ENCODE results near the gene CRHR1. TPM values are rescaled to one million over a fixed set of nuclear protein-coding genes. Genes with fewer than 3 reads are reported as not detected.

Gene CRHR1
- total RNA-seq, 1 experiment from 2014 or later, result not detected

GRCh38 chr17:45739786-45740185 is 44.3 kb upstream of the CRHR1 start:
- H3F3A ChIP-seq (ENCODE audit: low read length, unreplicated experiment), result no peaks in the 10 kb centered on the region
- no peaks in the 10 kb centered on the region for H3K79me2 ChIP-seq (ENCODE audit: low read length)
- TF ChIP-seq CTCF (conservative IDR thresholded peaks at IDR 0.05; ENCODE audit: low read depth, low read length), result no peak
- no peak for TF ChIP-seq EZH2phosphoT487 (IDR thresholded peaks at IDR 0.05; ENCODE audit: borderline replicate concordance, low read length)
- TF ChIP-seq EZH2 (IDR thresholded peaks at IDR 0.05; ENCODE audit: low read length, unreplicated experiment), result no peak
- H3K4me1 ChIP-seq (ENCODE audit: insufficient read depth, low read length), result no peaks in the 10 kb centered on the region
- ChIA-PET CTCF (no interaction called here), POLR2A (ENCODE audit: unreplicated experiment) (no interaction called here)
- H3K4me3 ChIP-seq (ENCODE audit: low read length), result no peak overlapping the region
- H4K20me1 ChIP-seq (ENCODE audit: low read length), result no peaks in the 10 kb centered on the region
- no peak overlapping the region for H3K9ac ChIP-seq (ENCODE audit: low read length)
- H2AFZ ChIP-seq (ENCODE audit: low read length), result no peak overlapping the region
- intact Hi-C loops (cut with micrococcal nuclease), result no loop called here
- H3K4me2 ChIP-seq (ENCODE audit: low read length), result no peak overlapping the region
- H3K27me3 ChIP-seq (ENCODE audit: low read length), result peaks cover 78% of the 10 kb centered on the region
- H3K27ac ChIP-seq (ENCODE audit: low read length), result no peak overlapping the region
- BruUV-seq (replicated peaks), result no TSS peak
- no peaks in the 10 kb centered on the region for H3K9me3 ChIP-seq (ENCODE audit: low read length)
- no peaks in the 10 kb centered on the region for H3K9me2 ChIP-seq (replicated peaks; ENCODE audit: low read length)
- H3K36me3 ChIP-seq (ENCODE audit: low read depth, low read length), result no peaks in the 10 kb centered on the region
- ATAC-seq (no peak), DNase-seq (no peak)

- H3K79me2 ChIP-seq (ENCODE audit: low read length), result no peaks in the 10 kb centered on the region
- no peaks in the 10 kb centered on the region for H4K20me1 ChIP-seq (ENCODE audit: low read length)
- ChIA-PET POLR2A (ENCODE audit: unreplicated experiment) (no interaction called here), CTCF (no interaction called here)
- H3K36me3 ChIP-seq (ENCODE audit: low read depth, low read length), result no peaks in the 10 kb centered on the region
- H3K27ac ChIP-seq (ENCODE audit: low read length), result no peak overlapping the region
- ATAC-seq, result peak; percentile 67; the same call in 1 of the 2 replicates
- H2AFZ ChIP-seq (ENCODE audit: low read length), result no peak overlapping the region
- intact Hi-C loops (cut with micrococcal nuclease), result no loop called here
- TF ChIP-seq CTCF (conservative IDR thresholded peaks at IDR 0.05; ENCODE audit: low read depth, low read length) (no peak), EZH2 (IDR thresholded peaks at IDR 0.05; ENCODE audit: low read length, unreplicated experiment) (no peak), EZH2phosphoT487 (IDR thresholded peaks at IDR 0.05; ENCODE audit: borderline replicate concordance, low read length) (no peak)
- H3K4me1 ChIP-seq (ENCODE audit: insufficient read depth, low read length), result no peaks in the 10 kb centered on the region
- no peak overlapping the region for H3K9ac ChIP-seq (ENCODE audit: low read length)
- no peaks in the 10 kb centered on the region for H3K9me3 ChIP-seq (ENCODE audit: low read length)
- H3K4me2 ChIP-seq (ENCODE audit: low read length), result no peak overlapping the region
- no peaks in the 10 kb centered on the region for H3F3A ChIP-seq (ENCODE audit: low read length, unreplicated experiment)
- no peaks in the 10 kb centered on the region for H3K9me2 ChIP-seq (replicated peaks; ENCODE audit: low read length)
- H3K4me3 ChIP-seq (ENCODE audit: low read length), result no peak overlapping the region
- DNase-seq, result peak; percentile 66
- H3K27me3 ChIP-seq (ENCODE audit: low read length), result peaks cover 83% of the 10 kb centered on the region
- no TSS peak for BruUV-seq (replicated peaks)
Observed at GRCh38 chr17:45740553-45741330, 43.4 kb upstream of the CRHR1 start.

GRCh38 chr17:45742251-45742650 is 41.9 kb upstream of the CRHR1 start:
- H2AFZ ChIP-seq (ENCODE audit: low read length), result no peak overlapping the region
- no peak for DNase-seq
- no peaks in the 10 kb centered on the region for H3K4me1 ChIP-seq (ENCODE audit: insufficient read depth, low read length)
- H3K9me3 ChIP-seq (ENCODE audit: low read length), result no peaks in the 10 kb centered on the region
- H3K9ac ChIP-seq (ENCODE audit: low read length), result no peak overlapping the region
- ChIA-PET POLR2A (ENCODE audit: unreplicated experiment) (no interaction called here), CTCF (no interaction called here)
- no peaks in the 10 kb centered on the region for H3K36me3 ChIP-seq (ENCODE audit: low read depth, low read length)
- H3K79me2 ChIP-seq (ENCODE audit: low read length), result no peaks in the 10 kb centered on the region
- H3K9me2 ChIP-seq (replicated peaks; ENCODE audit: low read length), result no peaks in the 10 kb centered on the region
- intact Hi-C loops (cut with micrococcal nuclease), result no loop called here
- H3K4me3 ChIP-seq (ENCODE audit: low read length), result no peak overlapping the region
- H4K20me1 ChIP-seq (ENCODE audit: low read length), result no peaks in the 10 kb centered on the region
- ATAC-seq, result no peak
- TF ChIP-seq EZH2 (IDR thresholded peaks at IDR 0.05; ENCODE audit: low read length, unreplicated experiment), result no peak
- TF ChIP-seq EZH2phosphoT487 (IDR thresholded peaks at IDR 0.05; ENCODE audit: borderline replicate concordance, low read length), result no peak
- no peak for TF ChIP-seq CTCF (conservative IDR thresholded peaks at IDR 0.05; ENCODE audit: low read depth, low read length)
- no peak overlapping the region for H3K4me2 ChIP-seq (ENCODE audit: low read length)
- H3K27me3 ChIP-seq (ENCODE audit: low read length), result peaks cover 82% of the 10 kb centered on the region
- no peak overlapping the region for H3K27ac ChIP-seq (ENCODE audit: low read length)
- H3F3A ChIP-seq (ENCODE audit: low read length, unreplicated experiment), result no peaks in the 10 kb centered on the region
- BruUV-seq (replicated peaks), result no TSS peak

All from PC-3 (cell line).